ENCODE data around the gene PGM5. TPM values are rescaled to one million over a fixed set of nuclear protein-coding genes. Genes with fewer than 3 reads are reported as not detected.

PGM5 gene
- total and polyA plus RNA-seq, 2 experiments from 2014 or later, result 16.8 to 121 TPM

DNA sequence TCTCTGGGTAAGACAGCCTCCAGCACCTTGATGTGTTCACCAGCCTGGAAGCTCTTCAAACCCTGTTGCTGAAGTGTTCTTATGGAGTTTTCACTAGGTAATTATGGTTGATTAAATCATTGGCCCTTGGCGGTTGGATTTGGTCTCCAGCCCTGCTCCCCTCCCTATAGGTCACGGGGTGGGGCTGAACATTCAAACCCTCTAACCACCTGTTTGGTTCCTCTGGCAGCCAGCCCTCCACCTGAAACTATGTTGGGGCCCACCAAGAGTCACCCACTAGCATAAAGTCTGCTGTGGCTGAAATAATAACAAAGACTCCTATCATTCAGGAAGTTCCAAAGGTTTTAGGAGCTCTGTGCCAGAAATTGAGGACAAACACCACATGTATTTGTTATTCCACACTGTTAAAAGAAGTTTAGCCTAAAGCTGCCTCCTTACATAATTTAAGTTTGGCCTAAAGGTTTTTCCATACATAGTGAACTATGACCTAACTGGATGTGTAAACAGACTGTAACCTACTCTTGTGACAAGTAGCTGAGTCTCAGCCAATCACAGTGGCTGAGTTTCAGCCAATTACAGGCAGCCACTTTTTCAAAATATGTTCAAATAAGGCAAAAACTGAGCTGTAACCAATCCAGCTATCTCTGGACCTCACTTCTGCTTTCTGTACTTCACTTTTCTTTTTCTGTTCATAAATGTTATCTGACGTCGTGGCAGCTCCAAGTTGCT, 149.4 kb downstream of the PGM5 start:
- H3K4me3 ChIP-seq, result no peak overlapping the region
- peak in 1 of 2 donors; percentile 60 for DNase-seq (ENCODE audit: low read depth in 1 of 2, low spot score in 1 of 2)
- no peaks in the 10 kb centered on the region for H3K9me3 ChIP-seq (ENCODE audit: low read depth)
- H3K36me3 ChIP-seq, result peaks cover 9% of the 10 kb centered on the region
- H3K4me1 ChIP-seq (ENCODE audit: low read depth), result peaks cover 33% of the 10 kb centered on the region
- peak overlapping the region; percentile 2 for H3K27ac ChIP-seq
- H3K27me3 ChIP-seq, result no peaks in the 10 kb centered on the region
- TF ChIP-seq, protein P1, sequence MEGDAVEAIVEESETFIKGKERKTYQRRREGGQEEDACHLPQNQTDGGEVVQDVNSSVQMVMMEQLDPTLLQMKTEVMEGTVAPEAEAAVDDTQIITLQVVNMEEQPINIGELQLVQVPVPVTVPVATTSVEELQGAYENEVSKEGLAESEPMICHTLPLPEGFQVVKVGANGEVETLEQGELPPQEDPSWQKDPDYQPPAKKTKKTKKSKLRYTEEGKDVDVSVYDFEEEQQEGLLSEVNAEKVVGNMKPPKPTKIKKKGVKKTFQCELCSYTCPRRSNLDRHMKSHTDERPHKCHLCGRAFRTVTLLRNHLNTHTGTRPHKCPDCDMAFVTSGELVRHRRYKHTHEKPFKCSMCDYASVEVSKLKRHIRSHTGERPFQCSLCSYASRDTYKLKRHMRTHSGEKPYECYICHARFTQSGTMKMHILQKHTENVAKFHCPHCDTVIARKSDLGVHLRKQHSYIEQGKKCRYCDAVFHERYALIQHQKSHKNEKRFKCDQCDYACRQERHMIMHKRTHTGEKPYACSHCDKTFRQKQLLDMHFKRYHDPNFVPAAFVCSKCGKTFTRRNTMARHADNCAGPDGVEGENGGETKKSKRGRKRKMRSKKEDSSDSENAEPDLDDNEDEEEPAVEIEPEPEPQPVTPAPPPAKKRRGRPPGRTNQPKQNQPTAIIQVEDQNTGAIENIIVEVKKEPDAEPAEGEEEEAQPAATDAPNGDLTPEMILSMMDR (IDR thresholded peaks at IDR 0.05; ENCODE audit: low read depth, low read length), result no peak

GRCh38 chr9:68506551-68506950, 150.1 kb downstream of the PGM5 start:
- H3K27me3 ChIP-seq, result no peaks in the 10 kb centered on the region
- TF ChIP-seq, protein P1 (IDR thresholded peaks at IDR 0.05; ENCODE audit: low read depth, low read length), result no peak
- no peak for DNase-seq (ENCODE audit: low read depth in 1 of 2, low spot score in 1 of 2)

GRCh38 chr9:68507130-68507805, 150.9 kb downstream of the PGM5 start:
- H3K4me3 ChIP-seq, result no peak overlapping the region
- DNase-seq (ENCODE audit: low read depth in 1 of 2, low spot score in 1 of 2), result peak; percentile 17 to 61
- TF ChIP-seq, protein P1 (IDR thresholded peaks at IDR 0.05; ENCODE audit: low read depth, low read length), result peak; percentile 63
- no peaks in the 10 kb centered on the region for H3K27me3 ChIP-seq
- H3K9me3 ChIP-seq (ENCODE audit: low read depth), result no peaks in the 10 kb centered on the region
- H3K27ac ChIP-seq, result peak overlapping the region; percentile 2
- peaks cover 12% of the 10 kb centered on the region for H3K36me3 ChIP-seq
- H3K4me1 ChIP-seq (ENCODE audit: low read depth), result peaks cover 19% of the 10 kb centered on the region

More at GRCh38 chr9:68506551-68506950, 150.1 kb downstream of the PGM5 start:
- Histone ChIP-seq H3K27ac (peak overlapping the region; percentile 2), H3K4me1 (ENCODE audit: low read depth) (peaks cover 26% of the 10 kb centered on the region), H3K4me3 (no peak overlapping the region), H3K9me3 (ENCODE audit: low read depth) (no peaks in the 10 kb centered on the region), H3K36me3 (peaks cover 9% of the 10 kb centered on the region)

DNA sequence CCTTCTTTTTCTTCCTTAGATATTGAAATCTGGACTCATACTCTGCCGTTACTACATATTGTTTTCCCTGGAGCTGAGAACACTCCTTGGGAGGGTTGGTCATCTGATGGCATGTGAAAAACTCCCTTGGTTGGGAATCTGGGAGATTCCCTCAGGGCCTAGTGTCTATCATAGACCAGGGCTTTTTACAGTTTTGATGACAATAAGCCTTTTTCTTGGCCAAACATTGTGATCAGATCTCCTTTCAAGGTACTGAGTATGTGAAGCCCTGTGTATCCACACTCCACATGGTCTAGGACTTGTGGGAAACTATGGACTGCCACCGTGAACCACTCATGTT, 151.4 kb downstream of the PGM5 start:
- TF ChIP-seq, protein P1 (IDR thresholded peaks at IDR 0.05; ENCODE audit: low read depth, low read length), result no peak

DNA sequence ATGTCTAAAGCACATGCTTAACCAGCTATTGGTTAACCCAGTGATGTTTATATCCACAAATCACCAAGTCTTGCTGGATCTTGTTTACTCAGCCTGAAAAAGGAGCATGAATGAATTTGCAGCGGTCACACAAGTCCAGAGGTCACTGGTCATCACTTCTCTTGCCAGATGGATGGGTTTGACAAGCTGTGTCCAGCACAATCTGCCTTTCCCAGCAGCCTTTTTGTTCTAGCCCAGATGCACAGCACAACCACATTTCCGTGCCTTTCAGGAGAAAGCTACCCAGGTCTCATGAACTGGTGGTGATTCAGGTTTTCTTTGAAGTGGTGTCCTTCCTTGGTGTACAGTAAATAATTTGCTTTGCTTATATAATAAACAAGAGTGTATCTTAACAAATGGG, 152.1 kb downstream of the PGM5 start:
- peaks cover 21% of the 10 kb centered on the region for H3K4me1 ChIP-seq (ENCODE audit: low read depth)
- H3K36me3 ChIP-seq, result peaks cover 9% of the 10 kb centered on the region
- H3K27me3 ChIP-seq, result no peaks in the 10 kb centered on the region
- no peak overlapping the region for H3K27ac ChIP-seq
- no peak for DNase-seq (ENCODE audit: low read depth in 1 of 2, low spot score in 1 of 2)
- H3K4me3 ChIP-seq, result no peak overlapping the region
- TF ChIP-seq, protein P1 (IDR thresholded peaks at IDR 0.05; ENCODE audit: low read depth, low read length), result no peak
- no peaks in the 10 kb centered on the region for H3K9me3 ChIP-seq (ENCODE audit: low read depth)

More for the DNA sequence above, 151.4 kb downstream of the PGM5 start:
- DNase-seq (ENCODE audit: low read depth in 1 of 2, low spot score in 1 of 2), result no peak
- Histone ChIP-seq H3K27ac (no peak overlapping the region), H3K27me3 (no peaks in the 10 kb centered on the region), H3K9me3 (ENCODE audit: low read depth) (no peaks in the 10 kb centered on the region), H3K36me3 (peaks cover 12% of the 10 kb centered on the region), H3K4me3 (no peak overlapping the region), H3K4me1 (ENCODE audit: low read depth) (peaks cover 16% of the 10 kb centered on the region)
